B cell (primary cell): Measurements from ENCODE around the gene QTRT2. TPM values are rescaled to one million over a fixed set of nuclear protein-coding genes. Genes with fewer than 3 reads are reported as not detected.

Experiments
- ATAC-seq: fragments of 200-7000 bp; cut with Tn5 transposase; one replicate; pipeline ENCODE4 v1.10.0; 2021; ENCODE audit warnings: low read depth, mild to moderate bottlenecking, moderate number of reproducible peaks, moderate library complexity
- CTCF ChIA-PET: fragments of 350-600 bp; sonication (Branson Sonifier 250); formaldehyde crosslinking; loops from one replicate; lab custom pipeline; 2021; ENCODE audit warnings: antibody characterized with exemption, inconsistent platforms; lab: Charles Lee
- POLR2A ChIA-PET: fragments of 350-600 bp; sonication (Branson Sonifier 250); formaldehyde crosslinking; loops from one replicate; lab custom pipeline; 2021; ENCODE audit warnings: antibody characterized with exemption; lab: Charles Lee
- DNase-seq: peaks from one replicate; pipeline ENCODE4 v3.0.0; 2013
- H2AFZ ChIP-seq: 2 replicates; pipeline ENCODE4 v1.6.1; 2012; ENCODE audit warnings: mild to moderate bottlenecking, low read depth, low read length; ENCODE audit not compliant: insufficient read depth, poor library complexity, severe bottlenecking
- H3K27ac ChIP-seq, 2 donors: 1 replicate in 1 of 2; 2 replicates in 1 of 2; pipeline ENCODE4 v1.5.1; 2012 to 2013; ENCODE audit warnings: low read length in 2 of 2, mild to moderate bottlenecking in 2 of 2, moderate library complexity in 1 of 2
- H3K27me3 ChIP-seq, 4 experiments: fragments of 200-600 bp in 1 of 4; sonication (generic) in 1 of 4; replicated peaks in 1 of 4; 1 replicate in 2 of 4; 2 replicates in 2 of 4; pipeline versions ENCODE4 v1.6.1 to v1.7.0; 2013 to 2016; ENCODE audit warnings: low read length in 3 of 4, mild to moderate bottlenecking in 2 of 4, mixed read lengths in 1 of 4, moderate library complexity in 1 of 4; ENCODE audit not compliant: insufficient read depth in 4 of 4, control insufficient read depth in 3 of 4; ENCODE audit errors: control extremely low read depth in 1 of 4
- H3K36me3 ChIP-seq, 2 experiments: replicated peaks in 1 of 2; 1 replicate in 1 of 2; 2 replicates in 1 of 2; pipeline versions ENCODE4 v1.6.1 to v1.7.1; 2013; ENCODE audit warnings: low read length in 1 of 2; ENCODE audit not compliant: insufficient read depth in 2 of 2, control insufficient read depth in 1 of 2; ENCODE audit errors: control extremely low read depth in 1 of 2, extremely low read depth in 1 of 2
- H3K4me1 ChIP-seq, 2 donors: fragments of 200-600 bp in 1 of 2; sonication (generic) in 1 of 2; 1 replicate in 1 of 2; 2 replicates in 1 of 2; pipeline versions ENCODE4 v1.5.1 to v1.6.1; 2013 to 2017; ENCODE audit warnings: low read length in 2 of 2; ENCODE audit not compliant: control insufficient read depth in 2 of 2, insufficient read depth in 2 of 2
- H3K4me2 ChIP-seq: replicated peaks from 2 replicates; pipeline ENCODE3; 2012; ENCODE audit warnings: mild to moderate bottlenecking, low read depth, low read length; ENCODE audit not compliant: poor library complexity, severe bottlenecking
- H3K4me3 ChIP-seq, 5 experiments: fragments of 200-600 bp in 1 of 5; sonication (generic) in 1 of 5; 1 replicate in 3 of 5; 2 replicates in 2 of 5; pipeline versions ENCODE4 v1.5.1 to v1.7.0; 2011 to 2016; ENCODE audit warnings: low read length in 4 of 5, mild to moderate bottlenecking in 4 of 5, low read depth in 2 of 5, control low read depth in 1 of 5, moderate library complexity in 1 of 5; ENCODE audit not compliant: insufficient read depth in 1 of 5; ENCODE audit errors: control extremely low read depth in 1 of 5, extremely low read depth in 1 of 5
- H3K79me2 ChIP-seq: fragments of 200-600 bp; sonication (generic); one replicate; pipeline ENCODE4 v1.6.0; 2016; ENCODE audit warnings: low read length; ENCODE audit not compliant: control insufficient read depth, insufficient read depth
- H3K9ac ChIP-seq: fragments of 200-600 bp; sonication (generic); 2 replicates; pipeline ENCODE4 v1.6.1; 2017; ENCODE audit warnings: mild to moderate bottlenecking, low read length, moderate library complexity
- H3K9me3 ChIP-seq, 3 donors: one replicate each; pipeline versions ENCODE4 v1.6.1 to v1.7.1; 2013; ENCODE audit warnings: low read length in 2 of 3; ENCODE audit not compliant: control insufficient read depth in 2 of 3, insufficient read depth in 1 of 3; ENCODE audit errors: control extremely low read depth in 1 of 3
- H4K20me1 ChIP-seq: 2 replicates; pipeline ENCODE4 v1.6.0; 2012; ENCODE audit warnings: mild to moderate bottlenecking, low read length; ENCODE audit not compliant: insufficient read depth, control insufficient read depth, poor library complexity, severe bottlenecking
- H3K27ac Mint-ChIP-seq: one replicate; pipeline ENCODE4 v1.8.0; 2021; ENCODE audit warnings: mixed read lengths
- H3K27me3 Mint-ChIP-seq: one replicate; pipeline ENCODE4 v1.8.0; 2021; ENCODE audit warnings: mixed read lengths
- H3K4me1 Mint-ChIP-seq: one replicate; pipeline ENCODE4 v1.8.0; 2021; ENCODE audit warnings: mixed read lengths
- H3K4me3 Mint-ChIP-seq: one replicate; pipeline ENCODE4 v1.8.0; 2021; ENCODE audit warnings: mixed read lengths
- H3K9me3 Mint-ChIP-seq: one replicate; pipeline ENCODE4 v1.8.0; 2022; ENCODE audit warnings: mixed read lengths; ENCODE audit not compliant: insufficient read depth
- EZH2 ChIP-seq: IDR thresholded peaks from 2 replicates; pipeline ENCODE4 v1.6.1; 2012; ENCODE audit warnings: borderline replicate concordance, low read depth, mild to moderate bottlenecking, moderate library complexity, low read length; ENCODE audit not compliant: insufficient read depth, poor library complexity, severe bottlenecking
- WGBS: methylation state at CpG from one replicate; pipeline ENCODE4 v1.1.5; 2013; ENCODE audit warnings: missing lambda C conversion rate; ENCODE audit not compliant: insufficient coverage; 5-methylcytosine and 5-hydroxymethylcytosine counted together
- intact Hi-C: fragments of 100-400 bp; cut with micrococcal nuclease; formaldehyde crosslinking; loops from one replicate; pipeline ENCODE4 v1.10.0; 2022
- polyA plus RNA-seq: library from polyadenylated mRNA; depleted of rRNA; stranded (reverse); fragments of >200 nt; gene quantifications from 2 replicates; pipeline ENCODE4 v1.2.3, GENCODE V29; 2012
- total RNA-seq, 2 donors: library from RNA; stranded (reverse); fragments of 120-200 nt in 1 of 2; gene quantifications; 1 replicate in 1 of 2; 2 replicates in 1 of 2; pipeline versions ENCODE4 v1.2.3 to v1.2.4, GENCODE V29; 2013 to 2022
- TF ChIP-seq, protein P1 (sequence below): fragments of 200-600 bp; IDR thresholded peaks from one replicate; pipeline ENCODE4 v1.8.0; 2022; ENCODE audit warnings: antibody characterized with exemption, mild to moderate bottlenecking

QTRT2 gene
- total and polyA plus RNA-seq, 2 donors (not counting 1 experiment from before 2014, with no cell fraction given): 15.8 to 59.5 TPM

DNA sequence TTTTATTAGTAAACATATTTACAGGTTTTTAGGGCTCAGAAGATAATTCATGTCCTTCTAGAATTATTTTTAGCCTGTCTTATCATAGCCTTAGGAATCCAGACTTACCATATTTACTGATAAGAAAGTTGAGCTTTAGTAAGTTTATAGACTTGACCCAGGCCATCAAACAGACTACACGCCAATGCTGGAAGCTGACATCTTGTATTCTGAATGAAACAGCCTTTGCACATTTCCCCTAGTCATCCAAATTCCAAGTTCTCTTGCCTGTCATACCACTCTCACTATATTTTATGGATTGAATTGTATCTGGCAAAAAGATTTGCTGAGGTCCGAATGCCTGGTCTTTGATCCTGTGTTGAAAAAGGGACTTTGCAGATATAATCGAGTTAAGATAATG lies 63.7 kb downstream of the QTRT2 start:
- no peaks in the 10 kb centered on the region for H3K4me1 ChIP-seq
- H3K9me3 ChIP-seq: no peaks in the 10 kb centered on the region
- Mint-ChIP-seq H3K27ac (no peak overlapping the region), H3K4me3 (no peak overlapping the region), H3K9me3 (no peaks in the 10 kb centered on the region), H3K4me1 (no peaks in the 10 kb centered on the region), H3K27me3 (peaks cover 8% of the 10 kb centered on the region)
- no peak overlapping the region for H3K4me3 ChIP-seq
- no peaks in the 10 kb centered on the region for H3K79me2 ChIP-seq
- POLR2A ChIA-PET: no interaction called here
- H2AFZ ChIP-seq: no peak overlapping the region
- intact Hi-C loops: no loop called here
- H3K36me3 ChIP-seq: no peaks in the 10 kb centered on the region
- H3K27me3 ChIP-seq: no peaks in the 10 kb centered on the region
- no peak overlapping the region for H3K27ac ChIP-seq
- no peak for DNase-seq
- H4K20me1 ChIP-seq: no peaks in the 10 kb centered on the region
- WGBS: 100% methylated on average over 2 of the region's 3 CpGs
- ATAC-seq: no peak
- TF ChIP-seq EZH2: no peak
- TF ChIP-seq, protein P1, sequence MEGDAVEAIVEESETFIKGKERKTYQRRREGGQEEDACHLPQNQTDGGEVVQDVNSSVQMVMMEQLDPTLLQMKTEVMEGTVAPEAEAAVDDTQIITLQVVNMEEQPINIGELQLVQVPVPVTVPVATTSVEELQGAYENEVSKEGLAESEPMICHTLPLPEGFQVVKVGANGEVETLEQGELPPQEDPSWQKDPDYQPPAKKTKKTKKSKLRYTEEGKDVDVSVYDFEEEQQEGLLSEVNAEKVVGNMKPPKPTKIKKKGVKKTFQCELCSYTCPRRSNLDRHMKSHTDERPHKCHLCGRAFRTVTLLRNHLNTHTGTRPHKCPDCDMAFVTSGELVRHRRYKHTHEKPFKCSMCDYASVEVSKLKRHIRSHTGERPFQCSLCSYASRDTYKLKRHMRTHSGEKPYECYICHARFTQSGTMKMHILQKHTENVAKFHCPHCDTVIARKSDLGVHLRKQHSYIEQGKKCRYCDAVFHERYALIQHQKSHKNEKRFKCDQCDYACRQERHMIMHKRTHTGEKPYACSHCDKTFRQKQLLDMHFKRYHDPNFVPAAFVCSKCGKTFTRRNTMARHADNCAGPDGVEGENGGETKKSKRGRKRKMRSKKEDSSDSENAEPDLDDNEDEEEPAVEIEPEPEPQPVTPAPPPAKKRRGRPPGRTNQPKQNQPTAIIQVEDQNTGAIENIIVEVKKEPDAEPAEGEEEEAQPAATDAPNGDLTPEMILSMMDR: no peak
- H3K4me2 ChIP-seq: no peak overlapping the region
- CTCF ChIA-PET: no interaction called here
- no peak overlapping the region for H3K9ac ChIP-seq

DNA sequence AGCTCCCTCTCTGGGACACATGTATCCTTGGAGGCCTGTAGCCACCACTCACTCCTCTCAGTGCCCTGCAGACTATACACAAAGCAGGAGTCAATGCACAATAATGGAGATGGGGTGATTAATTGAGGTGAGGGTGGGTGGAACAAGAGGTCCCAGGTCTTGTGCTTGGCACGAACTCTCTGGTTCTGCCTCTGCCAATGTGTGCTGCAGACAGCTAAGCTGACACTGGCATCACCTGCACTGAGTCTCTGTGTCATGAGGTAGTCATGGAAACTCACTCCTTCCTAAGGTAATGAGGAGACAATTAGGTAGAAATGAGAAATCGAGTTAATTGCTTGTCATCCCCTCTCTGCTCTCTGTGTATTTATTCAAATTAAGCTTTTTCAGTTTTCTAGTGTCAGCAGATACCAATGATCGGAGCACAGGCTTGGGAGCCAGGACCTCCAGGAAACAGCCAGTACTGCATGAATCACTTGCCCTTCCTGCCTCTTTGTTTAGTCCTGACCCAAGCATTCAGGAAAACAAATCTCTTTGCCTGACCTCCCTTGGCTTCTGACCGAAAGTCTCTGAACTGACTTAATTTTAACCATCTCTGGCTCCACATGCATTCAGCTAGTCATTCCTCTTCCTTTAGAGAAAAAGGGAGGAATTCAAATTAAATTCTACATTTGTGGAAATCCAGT lies 65.6 kb downstream of the QTRT2 start:
- TF ChIP-seq, protein P1: no peak
- no peak for TF ChIP-seq EZH2
- H3K4me2 ChIP-seq: no peak overlapping the region
- 93% methylated on average over 2 of the region's 4 CpGs for WGBS
- H3K36me3 ChIP-seq: no peaks in the 10 kb centered on the region
- no peak overlapping the region for H3K27ac ChIP-seq
- H3K4me3 ChIP-seq: no peak overlapping the region
- intact Hi-C loops: no loop called here
- no peak overlapping the region for H3K4me3 Mint-ChIP-seq
- H3K4me1 ChIP-seq: no peaks in the 10 kb centered on the region
- H3K9me3 ChIP-seq: no peaks in the 10 kb centered on the region
- ChIA-PET CTCF (no interaction called here), POLR2A (no interaction called here)
- no peaks in the 10 kb centered on the region for H3K27me3 ChIP-seq
- H2AFZ ChIP-seq: no peak overlapping the region
- H3K27ac Mint-ChIP-seq: no peak overlapping the region
- no peak for ATAC-seq
- H3K4me1 Mint-ChIP-seq: no peaks in the 10 kb centered on the region
- H3K9me3 Mint-ChIP-seq: no peaks in the 10 kb centered on the region
- no peaks in the 10 kb centered on the region for H4K20me1 ChIP-seq
- no peak overlapping the region for H3K9ac ChIP-seq
- DNase-seq: no peak
- H3K79me2 ChIP-seq: no peaks in the 10 kb centered on the region
- H3K27me3 Mint-ChIP-seq: peaks cover 8% of the 10 kb centered on the region
